ENCODE measurements around the gene GPR55.

The GPR55 gene

DNA sequence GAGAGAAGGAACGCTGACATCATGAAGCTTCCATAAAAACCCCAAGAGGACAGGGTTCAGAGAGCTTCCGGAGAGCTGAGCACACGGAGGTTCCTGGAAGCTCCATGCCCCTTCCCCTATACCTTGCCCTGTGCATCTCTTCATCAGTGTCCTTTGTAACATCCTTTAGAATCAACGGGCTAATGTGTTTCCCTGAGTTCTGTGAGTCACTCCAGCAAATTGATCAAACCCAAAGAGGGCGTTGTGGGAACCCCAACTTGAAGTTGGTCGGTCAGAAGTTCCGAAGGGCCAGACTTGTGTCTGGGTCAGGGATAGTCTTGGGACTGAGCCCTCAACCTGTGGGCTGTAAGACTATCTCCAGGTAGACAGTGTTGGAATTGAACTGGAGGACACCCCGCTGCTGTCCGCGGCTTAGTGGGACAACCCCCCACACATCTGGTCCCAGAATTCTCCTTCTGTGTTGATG is 25.9 kb upstream of the GPR55 start:
- no peak for DNase-seq
- Histone ChIP-seq H3K9me3 (ENCODE audit: control extremely low read depth in 1 of 5, control insufficient read depth in 4 of 5, insufficient read depth in 2 of 5, low read depth in 1 of 5, low read length in 4 of 5) (no peaks in the 10 kb centered on the region), H3K27me3 (replicated peaks in 2 of 5; ENCODE audit: control insufficient read depth in 4 of 5, insufficient read depth in 5 of 5, low read length in 4 of 5) (peaks cover 0 to 4% (median 3%) of the 10 kb centered on the region in 5 experiments), H3K36me3 (ENCODE audit: control insufficient read depth in 4 of 4, insufficient read depth in 4 of 4, low read length in 3 of 4) (no peaks in the 10 kb centered on the region), H3K27ac (ENCODE audit: insufficient read depth in 1 of 2, low read depth in 1 of 2, low read length in 2 of 2, poor library complexity in 1 of 2, severe bottlenecking in 2 of 2) (no peak overlapping the region), H3K4me1 (ENCODE audit: control extremely low read depth in 1 of 4, control insufficient read depth in 4 of 4, insufficient read depth in 4 of 4, low read length in 3 of 4) (peaks cover 0 to 14% (median 12%) of the 10 kb centered on the region in 4 experiments), H3K4me3 (ENCODE audit: control insufficient read depth in 1 of 7, extremely low read depth in 1 of 7, insufficient read depth in 4 of 7, low read depth in 2 of 7, low read length in 6 of 7) (no peak overlapping the region)
- 99% methylated on average over 10 of the region's 10 CpGs for WGBS (ENCODE audit: insufficient coverage)
- POLR2A ChIA-PET, result no interaction called here
- CTCF ChIA-PET, result interaction anchor here (1.3 kb wide), 1 partner anchor 30 kb away, joined by 3 read pairs; no protein-coding TSS in a partner anchor

GRCh38 chr2:230949966-230950873 is 25.2 kb upstream of the GPR55 start:
- WGBS (ENCODE audit: insufficient coverage), result 95% methylated on average over 13 of the region's 20 CpGs

DNA sequence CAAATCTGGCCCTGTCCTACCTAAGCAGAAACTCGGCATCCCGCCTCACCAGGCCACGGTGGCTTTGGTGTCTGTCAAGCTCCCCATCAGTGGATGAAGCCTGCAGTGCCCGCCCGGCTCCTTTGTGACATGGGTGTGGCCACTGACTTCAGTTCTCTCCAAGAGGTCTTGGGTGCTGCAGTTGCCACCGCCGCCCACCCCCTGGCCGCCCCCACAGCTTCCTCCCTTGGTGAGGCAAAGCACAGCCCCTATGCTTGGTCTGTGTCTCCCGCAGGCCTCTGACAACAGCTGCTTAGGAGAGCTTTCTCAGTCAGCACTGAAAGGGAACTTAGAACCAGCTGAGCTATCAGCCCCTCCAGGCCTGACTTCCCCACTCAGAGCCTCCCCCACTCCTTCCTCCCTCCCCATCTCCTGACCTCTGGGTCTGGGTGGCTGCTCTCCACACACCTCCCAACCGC is 22.9 kb upstream of the GPR55 start:
- Histone ChIP-seq H3K9me3 (ENCODE audit: control extremely low read depth in 1 of 5, control insufficient read depth in 4 of 5, insufficient read depth in 2 of 5, low read depth in 1 of 5, low read length in 4 of 5) (no peaks in the 10 kb centered on the region), H3K27ac (ENCODE audit: insufficient read depth in 1 of 2, low read depth in 1 of 2, low read length in 2 of 2, poor library complexity in 1 of 2, severe bottlenecking in 2 of 2) (no peak overlapping the region), H3K27me3 (replicated peaks in 2 of 5; ENCODE audit: control insufficient read depth in 4 of 5, insufficient read depth in 5 of 5, low read length in 4 of 5) (no peaks in the 10 kb centered on the region), H3K36me3 (ENCODE audit: control insufficient read depth in 4 of 4, insufficient read depth in 4 of 4, low read length in 3 of 4) (no peaks in the 10 kb centered on the region), H3K4me1 (ENCODE audit: control extremely low read depth in 1 of 4, control insufficient read depth in 4 of 4, insufficient read depth in 4 of 4, low read length in 3 of 4) (peaks cover 0 to 25% (median 15%) of the 10 kb centered on the region in 4 experiments), H3K4me3 (ENCODE audit: control insufficient read depth in 1 of 7, extremely low read depth in 1 of 7, insufficient read depth in 4 of 7, low read depth in 2 of 7, low read length in 6 of 7) (no peak overlapping the region)
- DNase-seq, result peak; percentile 16 to 79 (median 65)
- 15% methylated on average over 6 of the region's 10 CpGs for WGBS (ENCODE audit: insufficient coverage)
- ChIA-PET CTCF (interaction anchor here (0.7 to 1.6 kb wide), 5 partner anchors 9 to 55 kb away, joined by 3 to 5 read pairs (median 3); no protein-coding TSS in a partner anchor), POLR2A (no interaction called here)

More at GRCh38 chr2:230949966-230950873, 25.2 kb upstream of the GPR55 start:
- peaks cover 0 to under 1% (median 0%) of the 10 kb centered on the region in 5 experiments for H3K27me3 ChIP-seq (replicated peaks in 2 of 5; ENCODE audit: control insufficient read depth in 4 of 5, insufficient read depth in 5 of 5, low read length in 4 of 5)
- DNase-seq, result no peak
- no peaks in the 10 kb centered on the region for H3K9me3 ChIP-seq (ENCODE audit: control extremely low read depth in 1 of 5, control insufficient read depth in 4 of 5, insufficient read depth in 2 of 5, low read depth in 1 of 5, low read length in 4 of 5)
- H3K27ac ChIP-seq (ENCODE audit: insufficient read depth in 1 of 2, low read depth in 1 of 2, low read length in 2 of 2, poor library complexity in 1 of 2, severe bottlenecking in 2 of 2), result no peak overlapping the region
- no peak overlapping the region for H3K4me3 ChIP-seq (ENCODE audit: control insufficient read depth in 1 of 7, extremely low read depth in 1 of 7, insufficient read depth in 4 of 7, low read depth in 2 of 7, low read length in 6 of 7)
- CTCF ChIA-PET, result interaction anchor here (0.8 to 1.4 kb wide), 3 partner anchors 30 to 37 kb away, joined by 3 read pairs; no protein-coding TSS in a partner anchor
- no peaks in the 10 kb centered on the region for H3K36me3 ChIP-seq (ENCODE audit: control insufficient read depth in 4 of 4, insufficient read depth in 4 of 4, low read length in 3 of 4)
- H3K4me1 ChIP-seq (ENCODE audit: control extremely low read depth in 1 of 4, control insufficient read depth in 4 of 4, insufficient read depth in 4 of 4, low read length in 3 of 4), result peaks cover 0 to 14% (median 12%) of the 10 kb centered on the region in 4 experiments
- POLR2A ChIA-PET, result no interaction called here

DNA sequence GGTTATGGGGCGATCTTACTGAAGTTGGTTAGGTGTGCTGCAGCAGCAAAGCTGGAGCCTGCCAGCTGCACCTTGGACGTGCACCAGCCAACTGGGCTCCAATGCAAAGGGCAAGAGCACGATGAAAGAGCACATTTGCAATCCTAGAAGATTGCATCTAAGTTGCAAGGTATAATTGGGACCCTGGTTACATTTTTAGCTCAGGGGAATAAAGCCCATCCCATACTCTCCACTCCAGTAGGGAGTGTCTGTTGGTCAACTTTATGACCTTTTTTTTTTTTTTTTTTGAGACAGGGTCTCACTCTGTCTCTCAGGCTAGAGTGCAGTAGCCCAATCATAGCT is 22.2 kb upstream of the GPR55 start:
- WGBS (ENCODE audit: insufficient coverage), result 100% methylated on average over 2 of the region's 3 CpGs
- ChIA-PET CTCF (interaction anchor here (0.7 to 1.6 kb wide), 6 partner anchors 8 to 46 kb away, joined by 3 to 5 read pairs (median 3); no protein-coding TSS in a partner anchor), POLR2A (interaction anchor here (0.6 kb wide), 1 partner anchor 13 kb away, joined by 3 read pairs; no protein-coding TSS in a partner anchor)
- no peak overlapping the region for H3K4me3 ChIP-seq (ENCODE audit: control insufficient read depth in 1 of 7, extremely low read depth in 1 of 7, insufficient read depth in 4 of 7, low read depth in 2 of 7, low read length in 6 of 7)
- no peaks in the 10 kb centered on the region for H3K27me3 ChIP-seq (replicated peaks in 2 of 5; ENCODE audit: control insufficient read depth in 4 of 5, insufficient read depth in 5 of 5, low read length in 4 of 5)
- H3K36me3 ChIP-seq (ENCODE audit: control insufficient read depth in 4 of 4, insufficient read depth in 4 of 4, low read length in 3 of 4), result no peaks in the 10 kb centered on the region
- peaks cover 0 to 25% (median 15%) of the 10 kb centered on the region in 4 experiments for H3K4me1 ChIP-seq (ENCODE audit: control extremely low read depth in 1 of 4, control insufficient read depth in 4 of 4, insufficient read depth in 4 of 4, low read length in 3 of 4)
- no peaks in the 10 kb centered on the region for H3K9me3 ChIP-seq (ENCODE audit: control extremely low read depth in 1 of 5, control insufficient read depth in 4 of 5, insufficient read depth in 2 of 5, low read depth in 1 of 5, low read length in 4 of 5)
- H3K27ac ChIP-seq (ENCODE audit: insufficient read depth in 1 of 2, low read depth in 1 of 2, low read length in 2 of 2, poor library complexity in 1 of 2, severe bottlenecking in 2 of 2), result no peak overlapping the region
- no peak for DNase-seq

GRCh38 chr2:230946429-230947234 is 21.6 kb upstream of the GPR55 start:
- DNase-seq, result no peak
- 95% methylated on average over 6 of the region's 7 CpGs for WGBS (ENCODE audit: insufficient coverage)
- ChIA-PET POLR2A (interaction anchor here (0.6 kb wide), 2 partner anchors 14 to 264 kb away, joined by 3 read pairs; no protein-coding TSS in a partner anchor), CTCF (interaction anchor here (0.9 to 1.6 kb wide), 4 partner anchors 16 to 45 kb away, joined by 3 to 5 read pairs (median 3); no protein-coding TSS in a partner anchor)
- Histone ChIP-seq H3K27me3 (replicated peaks in 2 of 5; ENCODE audit: control insufficient read depth in 4 of 5, insufficient read depth in 5 of 5, low read length in 4 of 5) (no peaks in the 10 kb centered on the region), H3K27ac (ENCODE audit: insufficient read depth in 1 of 2, low read depth in 1 of 2, low read length in 2 of 2, poor library complexity in 1 of 2, severe bottlenecking in 2 of 2) (no peak overlapping the region), H3K4me3 (ENCODE audit: control insufficient read depth in 1 of 7, extremely low read depth in 1 of 7, insufficient read depth in 4 of 7, low read depth in 2 of 7, low read length in 6 of 7) (no peak overlapping the region), H3K4me1 (ENCODE audit: control extremely low read depth in 1 of 4, control insufficient read depth in 4 of 4, insufficient read depth in 4 of 4, low read length in 3 of 4) (peaks cover 0 to 25% (median 15%) of the 10 kb centered on the region in 4 experiments), H3K9me3 (ENCODE audit: control extremely low read depth in 1 of 5, control insufficient read depth in 4 of 5, insufficient read depth in 2 of 5, low read depth in 1 of 5, low read length in 4 of 5) (no peaks in the 10 kb centered on the region), H3K36me3 (ENCODE audit: control insufficient read depth in 4 of 4, insufficient read depth in 4 of 4, low read length in 3 of 4) (no peaks in the 10 kb centered on the region)

DNA sequence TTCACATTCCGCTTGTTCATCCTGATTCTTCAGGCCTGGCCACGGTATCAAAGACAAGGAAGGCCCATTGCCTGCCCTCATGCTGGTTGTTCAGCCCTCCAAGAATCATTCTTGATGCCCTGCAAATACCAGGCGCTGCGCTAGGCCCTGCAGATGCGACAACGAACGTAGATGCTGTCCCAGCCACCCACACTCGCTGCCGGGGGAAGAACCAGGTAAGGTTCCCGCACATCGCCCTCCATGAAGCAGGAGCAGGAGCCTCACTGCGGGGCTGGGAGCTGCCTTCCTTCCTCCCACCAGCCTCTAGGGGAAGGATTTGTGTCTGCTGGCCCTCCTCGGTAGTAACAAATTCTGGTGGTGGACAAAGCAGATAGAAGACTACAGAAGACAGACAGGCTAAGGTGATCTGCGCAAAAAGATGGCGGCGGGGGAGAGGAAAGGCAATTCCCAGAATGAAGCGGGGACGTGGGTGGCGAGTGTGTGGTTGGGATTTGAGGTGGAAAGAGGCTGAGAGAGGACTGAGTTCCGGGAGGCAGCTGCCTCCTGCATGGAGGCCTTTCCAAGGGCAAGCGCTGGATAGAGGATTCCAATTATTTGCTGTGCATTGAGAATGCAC is 19.8 kb upstream of the GPR55 start:
- ChIA-PET CTCF (interaction anchor here (0.6 to 1.2 kb wide), 2 partner anchors 10 to 20 kb away, joined by 3 read pairs; partner anchors contain the start of gene GPR55), POLR2A (no interaction called here)
- 98% methylated on average over 20 of the region's 21 CpGs for WGBS (ENCODE audit: insufficient coverage)
- Histone ChIP-seq H3K9me3 (ENCODE audit: control extremely low read depth in 1 of 5, control insufficient read depth in 4 of 5, insufficient read depth in 2 of 5, low read depth in 1 of 5, low read length in 4 of 5) (no peaks in the 10 kb centered on the region), H3K27me3 (replicated peaks in 2 of 5; ENCODE audit: control insufficient read depth in 4 of 5, insufficient read depth in 5 of 5, low read length in 4 of 5) (no peaks in the 10 kb centered on the region), H3K4me1 (ENCODE audit: control extremely low read depth in 1 of 4, control insufficient read depth in 4 of 4, insufficient read depth in 4 of 4, low read length in 3 of 4) (peaks cover 0 to 25% (median 15%) of the 10 kb centered on the region in 4 experiments), H3K4me3 (ENCODE audit: control insufficient read depth in 1 of 7, extremely low read depth in 1 of 7, insufficient read depth in 4 of 7, low read depth in 2 of 7, low read length in 6 of 7) (no peak overlapping the region), H3K27ac (ENCODE audit: insufficient read depth in 1 of 2, low read depth in 1 of 2, low read length in 2 of 2, poor library complexity in 1 of 2, severe bottlenecking in 2 of 2) (no peak overlapping the region), H3K36me3 (ENCODE audit: control insufficient read depth in 4 of 4, insufficient read depth in 4 of 4, low read length in 3 of 4) (no peaks in the 10 kb centered on the region)
- DNase-seq, result no peak
